ENCODE results near the gene DUSP2.

DUSP2 gene

DNA sequence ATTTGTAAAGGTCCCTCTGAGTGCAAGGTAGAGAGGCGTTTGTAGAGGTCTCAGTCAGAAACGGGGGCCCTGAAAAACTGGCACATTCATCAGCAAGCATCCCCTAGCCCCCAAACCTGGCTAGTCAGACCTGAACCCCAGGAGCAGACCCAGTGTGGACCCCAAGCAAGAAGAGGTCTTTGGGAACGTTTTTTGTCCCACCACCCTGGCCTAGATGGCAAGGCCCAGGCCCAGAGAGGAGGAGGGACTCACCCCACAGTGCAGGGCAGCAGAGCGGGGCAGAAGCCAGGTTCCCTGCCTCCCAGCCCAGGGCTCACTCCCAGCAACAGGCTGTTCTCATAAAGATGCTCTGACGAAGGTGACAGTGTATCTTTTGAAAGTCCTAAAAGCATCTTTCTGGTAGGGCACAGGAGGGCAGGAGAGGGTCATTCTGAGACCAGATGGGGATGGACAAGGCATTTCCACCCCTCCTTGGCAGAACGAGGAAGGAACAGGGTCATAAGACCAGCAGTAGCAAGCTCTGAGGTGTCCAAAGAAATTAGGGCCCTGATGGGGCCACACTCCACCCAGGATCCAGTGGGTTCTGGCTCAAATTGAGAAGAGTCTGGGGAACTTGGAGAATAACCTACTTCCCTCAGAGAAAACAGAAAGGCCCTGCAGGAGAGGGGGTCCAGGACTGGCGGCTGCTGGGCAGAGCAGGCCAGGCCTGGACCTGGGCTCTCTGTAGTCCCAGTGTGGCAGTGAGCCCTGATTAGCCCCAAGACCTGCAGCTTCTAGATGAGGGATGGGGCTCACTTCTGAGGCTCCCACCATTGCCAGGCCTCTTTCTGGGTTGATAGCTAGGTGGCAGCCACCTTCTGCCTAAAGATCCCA, 47.1 kb downstream of the DUSP2 start:
- H3K27ac Mint-ChIP-seq, result no peak overlapping the region
- no peak for DNase-seq
- H3K9me3 Mint-ChIP-seq, result peaks cover 15% of the 10 kb centered on the region
- no peak overlapping the region for H3K4me3 Mint-ChIP-seq
- H3K36me3 Mint-ChIP-seq (ENCODE audit: low read depth), result no peaks in the 10 kb centered on the region
- peaks cover 54% of the 10 kb centered on the region for H3K4me1 Mint-ChIP-seq
- TF ChIP-seq, protein P1, sequence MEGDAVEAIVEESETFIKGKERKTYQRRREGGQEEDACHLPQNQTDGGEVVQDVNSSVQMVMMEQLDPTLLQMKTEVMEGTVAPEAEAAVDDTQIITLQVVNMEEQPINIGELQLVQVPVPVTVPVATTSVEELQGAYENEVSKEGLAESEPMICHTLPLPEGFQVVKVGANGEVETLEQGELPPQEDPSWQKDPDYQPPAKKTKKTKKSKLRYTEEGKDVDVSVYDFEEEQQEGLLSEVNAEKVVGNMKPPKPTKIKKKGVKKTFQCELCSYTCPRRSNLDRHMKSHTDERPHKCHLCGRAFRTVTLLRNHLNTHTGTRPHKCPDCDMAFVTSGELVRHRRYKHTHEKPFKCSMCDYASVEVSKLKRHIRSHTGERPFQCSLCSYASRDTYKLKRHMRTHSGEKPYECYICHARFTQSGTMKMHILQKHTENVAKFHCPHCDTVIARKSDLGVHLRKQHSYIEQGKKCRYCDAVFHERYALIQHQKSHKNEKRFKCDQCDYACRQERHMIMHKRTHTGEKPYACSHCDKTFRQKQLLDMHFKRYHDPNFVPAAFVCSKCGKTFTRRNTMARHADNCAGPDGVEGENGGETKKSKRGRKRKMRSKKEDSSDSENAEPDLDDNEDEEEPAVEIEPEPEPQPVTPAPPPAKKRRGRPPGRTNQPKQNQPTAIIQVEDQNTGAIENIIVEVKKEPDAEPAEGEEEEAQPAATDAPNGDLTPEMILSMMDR (IDR thresholded peaks at IDR 0.05), result no peak
- H3K27me3 Mint-ChIP-seq (ENCODE audit: low read depth, poor library complexity), result no peaks in the 10 kb centered on the region

DNA sequence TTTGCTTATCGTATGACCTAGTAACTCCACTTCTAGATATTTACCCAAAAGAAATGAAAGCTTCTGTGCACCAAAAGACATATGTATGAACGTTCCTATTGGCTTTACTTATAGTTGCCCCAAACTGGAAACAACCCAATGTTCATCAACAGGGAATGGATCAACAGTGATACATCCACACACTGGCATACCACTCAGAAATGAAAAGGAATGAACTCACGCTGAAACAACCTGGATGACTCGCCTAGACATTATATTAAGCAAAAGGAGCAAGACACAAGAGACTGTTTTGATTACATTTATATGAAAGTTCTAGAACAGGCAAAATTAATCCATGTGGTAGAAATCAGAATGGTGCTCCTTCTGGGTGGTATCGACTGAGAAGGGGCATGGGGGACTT, 47.8 kb downstream of the DUSP2 start:
- Mint-ChIP-seq H3K4me3 (no peak overlapping the region), H3K9me3 (peaks cover 15% of the 10 kb centered on the region), H3K36me3 (ENCODE audit: low read depth) (no peaks in the 10 kb centered on the region), H3K4me1 (peaks cover 48% of the 10 kb centered on the region), H3K27ac (no peak overlapping the region), H3K27me3 (ENCODE audit: low read depth, poor library complexity) (no peaks in the 10 kb centered on the region)
- no peak for DNase-seq
- TF ChIP-seq, protein P1 (IDR thresholded peaks at IDR 0.05), result no peak

- no peaks in the 10 kb centered on the region for H3K36me3 Mint-ChIP-seq (ENCODE audit: low read depth)
- no peaks in the 10 kb centered on the region for H3K27me3 Mint-ChIP-seq (ENCODE audit: low read depth, poor library complexity)
- H3K4me1 Mint-ChIP-seq, result peaks cover 45% of the 10 kb centered on the region
- DNase-seq, result no peak
- no peak overlapping the region for H3K4me3 Mint-ChIP-seq
- no peak overlapping the region for H3K27ac Mint-ChIP-seq
- TF ChIP-seq, protein P1 (IDR thresholded peaks at IDR 0.05), result no peak
- H3K9me3 Mint-ChIP-seq, result peaks cover 15% of the 10 kb centered on the region
Observed at GRCh38 chr2:96095116-96095636, 50.1 kb downstream of the DUSP2 start.

GRCh38 chr2:96093528-96093927, 51.7 kb downstream of the DUSP2 start:
- Mint-ChIP-seq H3K27me3 (ENCODE audit: low read depth, poor library complexity) (no peaks in the 10 kb centered on the region), H3K27ac (no peak overlapping the region), H3K4me3 (no peak overlapping the region), H3K4me1 (peaks cover 41% of the 10 kb centered on the region), H3K36me3 (ENCODE audit: low read depth) (no peaks in the 10 kb centered on the region), H3K9me3 (peaks cover 15% of the 10 kb centered on the region)
- TF ChIP-seq, protein P1 (IDR thresholded peaks at IDR 0.05), result no peak
- no peak for DNase-seq

Measured in nephron progenitor cell (in vitro differentiated cells).